NCI-H1417 treated with DMSO at 0.1 percent for 48 hours (cell line): Measurements from ENCODE around the gene ACY1.
A peak's percentile ranks its signal among the peaks of the same experiment; 100 is the strongest.
"Not testable (repeated sequence)": the region's sequence is repeated elsewhere in the genome, so short reads cannot be mapped to it uniquely, and the experiment has no call there.

ENCODE experiments used
- DNase-seq: peaks from one replicate; lab custom pipeline; 2025; lab: John Stamatoyannopoulos, UW

Gene ACY1

DNA sequence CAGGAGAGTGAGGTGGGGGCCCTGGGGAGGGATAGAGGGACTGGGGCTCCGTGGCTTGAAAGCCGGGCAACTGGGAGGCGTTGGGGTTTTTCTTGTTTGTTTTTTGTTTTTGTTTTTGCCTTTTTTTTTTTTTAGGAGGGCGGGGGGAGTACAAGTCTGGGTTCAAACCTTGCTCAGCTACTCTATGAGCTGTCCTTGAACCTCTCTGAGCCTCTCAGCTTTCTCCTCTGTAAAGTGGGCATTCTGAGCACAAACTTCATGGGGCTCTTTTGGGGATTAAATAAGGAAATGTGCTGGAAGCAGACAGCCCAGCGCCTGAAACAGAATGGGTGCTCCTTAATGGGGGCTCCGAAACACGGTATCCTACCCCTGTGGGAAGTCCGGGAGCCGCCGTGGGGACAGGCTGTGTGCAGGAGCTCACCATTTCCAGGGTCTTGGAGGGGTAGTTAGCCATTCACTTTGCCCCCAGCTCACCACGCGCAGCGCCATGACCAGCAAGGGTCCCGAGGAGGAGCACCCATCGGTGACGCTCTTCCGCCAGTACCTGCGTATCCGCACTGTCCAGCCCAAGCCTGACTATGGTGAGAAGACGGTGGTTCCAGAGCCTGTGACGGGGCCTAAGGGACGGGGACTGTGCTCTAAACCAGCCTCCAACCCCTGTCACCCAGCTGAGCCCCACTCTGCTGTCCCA, 388 bp downstream of the ACY1 start:
- DNase-seq = no peak

DNA sequence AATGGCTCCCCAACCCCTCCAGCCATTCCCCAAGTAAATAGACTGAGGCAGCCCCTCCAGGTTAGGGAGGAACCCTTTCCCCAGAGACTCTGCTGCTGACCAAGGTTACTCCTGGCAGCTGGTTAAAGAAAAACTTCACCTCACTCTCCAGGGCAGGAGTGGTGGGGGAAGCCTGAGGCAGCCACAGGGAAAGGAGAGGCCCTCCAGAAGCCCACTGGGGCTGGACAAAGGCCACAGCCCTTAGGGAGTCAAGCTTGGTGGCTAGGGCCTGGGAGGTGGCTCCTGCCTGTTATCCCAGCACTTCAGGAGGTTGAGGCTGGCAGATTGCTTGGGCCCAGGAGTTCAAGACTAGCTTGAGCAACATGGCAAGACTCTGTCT, 923 bp downstream of the ACY1 start:
- DNase-seq = no peak

DNA sequence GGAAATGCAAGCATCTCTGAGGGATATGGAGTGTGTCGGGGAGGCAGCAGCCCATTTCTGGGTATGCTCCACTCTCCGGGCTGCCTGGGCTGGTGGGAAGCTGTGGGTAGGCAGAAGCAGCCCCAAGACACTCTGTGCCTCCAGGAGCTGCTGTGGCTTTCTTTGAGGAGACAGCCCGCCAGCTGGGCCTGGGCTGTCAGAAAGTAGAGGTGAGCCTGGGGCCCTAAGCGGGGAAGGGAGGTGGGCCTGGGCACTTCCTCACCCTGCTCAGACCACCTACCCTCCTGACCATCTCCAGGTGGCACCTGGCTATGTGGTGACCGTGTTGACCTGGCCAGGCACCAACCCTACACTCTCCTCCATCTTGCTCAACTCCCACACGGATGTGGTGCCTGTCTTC, 1.7 kb downstream of the ACY1 start:
- DNase-seq = no peak

DNA sequence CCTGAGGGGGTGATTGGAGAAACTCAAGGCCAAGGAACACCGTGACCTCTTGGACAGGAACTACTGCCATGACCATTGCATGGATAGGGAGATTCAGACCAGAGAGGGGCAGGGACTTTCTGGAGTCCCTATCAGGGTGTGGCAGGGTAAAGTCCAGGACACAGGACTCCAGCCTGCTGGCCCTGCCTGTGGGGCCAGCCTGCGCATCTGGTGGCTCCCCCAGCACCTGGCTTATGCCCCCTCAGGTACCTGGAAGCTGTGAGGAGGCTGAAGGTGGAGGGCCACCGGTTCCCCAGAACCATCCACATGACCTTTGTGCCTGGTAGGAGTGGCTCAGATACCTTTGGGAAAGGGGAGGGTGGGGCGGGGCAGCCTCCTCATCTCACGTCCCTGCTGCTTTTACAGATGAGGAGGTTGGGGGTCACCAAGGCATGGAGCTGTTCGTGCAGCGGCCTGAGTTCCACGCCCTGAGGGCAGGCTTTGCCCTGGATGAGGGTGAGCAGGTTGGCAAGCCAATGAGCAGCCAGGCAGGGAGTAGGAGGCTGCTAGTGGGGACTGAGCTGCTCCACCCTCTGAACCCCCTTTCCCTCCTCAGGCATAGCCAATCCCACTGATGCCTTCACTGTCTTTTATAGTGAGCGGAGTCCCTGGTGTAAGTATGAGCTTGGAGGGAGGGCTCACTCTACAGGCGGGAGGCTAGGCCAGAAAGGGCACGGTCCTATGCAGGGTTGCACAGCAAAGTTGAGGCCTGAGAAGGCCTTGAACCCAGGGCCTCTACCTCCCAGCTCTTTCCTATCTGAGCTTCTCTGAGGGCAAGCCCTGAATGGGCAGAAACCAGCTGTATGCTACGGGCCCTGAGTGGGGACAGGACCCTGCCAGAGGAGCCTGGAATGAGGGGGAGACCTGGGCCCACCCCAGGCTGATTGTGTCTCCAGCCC, 2.9 kb downstream of the ACY1 start:
- DNase-seq = no peak

DNA sequence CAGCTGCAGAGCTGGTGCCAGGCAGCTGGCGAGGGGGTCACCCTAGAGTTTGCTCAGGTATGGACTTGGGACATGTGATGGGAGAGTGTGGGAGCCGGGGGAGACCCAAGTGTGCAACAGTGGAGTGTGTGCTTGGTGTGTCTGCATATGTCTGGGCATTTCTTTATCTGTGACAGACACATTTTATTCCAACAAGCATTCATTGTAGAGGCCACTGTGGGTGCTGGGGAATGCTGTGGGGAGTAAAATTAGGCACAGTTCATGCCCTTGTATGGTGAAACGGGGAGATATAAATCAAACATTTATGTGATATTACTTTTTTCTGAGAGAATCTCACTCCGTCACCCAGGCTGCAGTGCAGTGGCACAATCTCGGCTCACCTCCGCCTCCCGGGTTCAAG, 4.2 kb downstream of the ACY1 start:
- no peak for DNase-seq

DNA sequence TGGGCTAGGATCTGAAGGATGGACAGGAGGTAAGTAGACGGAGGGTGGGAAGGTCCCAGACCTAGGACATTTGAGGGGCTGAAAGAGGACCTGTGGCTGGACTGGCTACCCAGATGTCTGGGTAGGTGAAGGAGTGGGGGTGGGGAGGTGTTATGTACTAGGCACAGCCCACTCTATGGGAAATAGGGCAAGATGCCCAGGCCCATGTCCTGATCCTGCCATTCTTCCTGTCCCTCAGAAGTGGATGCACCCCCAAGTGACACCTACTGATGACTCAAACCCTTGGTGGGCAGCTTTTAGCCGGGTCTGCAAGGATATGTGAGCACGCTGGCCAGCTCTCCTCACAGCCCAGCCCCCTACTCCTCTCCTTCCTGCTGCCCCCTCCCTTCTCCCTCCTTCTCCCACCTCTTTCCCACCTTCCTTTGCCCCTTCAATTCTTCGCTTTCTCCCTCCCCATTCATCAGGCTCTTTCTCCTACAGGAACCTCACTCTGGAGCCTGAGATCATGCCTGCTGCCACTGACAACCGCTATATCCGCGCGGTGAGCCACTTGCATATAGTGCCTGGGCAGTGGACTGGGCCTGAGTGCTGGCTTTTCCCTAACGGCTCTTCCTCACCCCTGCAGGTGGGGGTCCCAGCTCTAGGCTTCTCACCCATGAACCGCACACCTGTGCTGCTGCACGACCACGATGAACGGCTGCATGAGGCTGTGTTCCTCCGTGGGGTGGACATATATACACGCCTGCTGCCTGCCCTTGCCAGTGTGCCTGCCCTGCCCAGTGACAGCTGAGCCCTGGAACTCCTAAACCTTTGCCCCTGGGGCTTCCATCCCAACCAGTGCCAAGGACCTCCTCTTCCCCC, 5.2 kb downstream of the ACY1 start:
- no peak for DNase-seq

DNA sequence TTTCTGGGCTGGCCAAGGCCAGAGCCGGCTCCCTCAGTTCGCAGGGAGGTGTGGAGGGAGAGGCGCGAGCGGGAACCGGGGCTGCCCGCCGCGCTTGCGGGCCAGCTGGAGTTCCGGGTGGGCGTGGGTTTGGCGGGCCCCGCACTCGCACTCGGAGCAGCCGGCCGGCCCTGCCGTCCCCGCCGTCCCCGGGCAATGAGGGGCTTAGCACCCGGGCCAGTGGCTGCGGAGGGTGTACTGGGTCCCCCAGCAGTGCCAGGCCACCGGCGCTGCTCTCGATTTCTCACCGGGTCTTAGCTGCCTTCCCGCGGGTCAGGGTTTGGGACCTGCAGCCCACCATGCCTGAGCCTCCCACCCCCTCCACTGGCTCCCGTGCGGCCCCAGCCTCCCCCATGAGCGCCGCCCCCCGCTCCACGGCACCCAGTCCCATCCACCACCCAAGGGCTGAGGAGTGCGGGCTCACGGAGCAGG, 7.2 kb downstream of the ACY1 start:
- not testable (repeated sequence) for DNase-seq

DNA sequence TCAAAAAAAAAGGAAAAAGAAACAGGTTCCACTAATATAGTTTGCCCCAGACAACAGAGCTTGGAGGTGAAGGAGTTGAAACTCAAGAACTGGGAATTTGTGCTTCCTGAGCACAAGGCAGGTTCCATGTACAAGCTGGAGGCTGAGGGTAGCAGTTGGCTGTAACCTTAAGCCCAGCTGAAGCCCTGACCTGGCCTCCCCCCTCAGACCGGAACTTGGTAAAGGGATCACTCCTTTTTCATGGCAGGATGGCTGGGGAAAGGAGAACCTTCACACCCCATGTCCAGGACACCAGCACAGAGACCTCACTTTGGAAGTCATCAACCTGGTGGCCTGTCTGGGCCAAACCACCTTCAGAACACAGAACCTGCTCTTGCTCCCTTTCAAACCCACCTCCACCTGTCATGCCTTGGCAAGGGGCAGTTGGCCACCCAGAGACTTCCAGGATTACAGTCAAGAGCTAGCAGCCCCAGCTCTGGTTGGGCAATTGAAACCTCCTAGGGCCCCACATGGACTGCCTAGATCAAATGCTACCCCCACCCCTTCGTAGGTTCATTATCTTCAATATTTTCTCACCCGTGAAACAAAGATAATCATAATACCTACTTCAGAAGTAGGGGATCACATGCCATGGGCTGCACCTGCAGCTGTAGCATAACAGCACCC, 8.8 kb downstream of the ACY1 start:
- no peak for DNase-seq

DNA sequence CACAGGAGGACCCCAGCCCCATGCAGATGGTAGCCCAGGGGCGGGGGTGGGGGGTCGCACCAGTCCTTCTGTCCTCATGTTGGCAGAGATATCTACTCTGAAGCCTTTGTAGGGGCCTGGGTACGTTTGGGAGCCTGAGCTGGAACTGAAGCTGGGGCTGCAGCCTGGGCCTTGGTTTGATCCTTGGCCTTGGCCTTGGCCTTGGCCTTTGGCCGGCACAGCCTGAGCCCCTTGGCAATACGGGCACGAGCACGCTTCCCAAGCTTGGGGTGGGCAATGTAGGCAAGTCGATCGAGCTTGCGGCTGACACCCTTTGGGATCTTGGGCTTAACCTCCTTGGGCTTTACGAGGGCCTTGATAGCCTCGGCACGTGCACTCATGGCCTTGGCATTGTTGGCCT, 10.3 kb downstream of the ACY1 start:
- not testable (repeated sequence) for DNase-seq

DNA sequence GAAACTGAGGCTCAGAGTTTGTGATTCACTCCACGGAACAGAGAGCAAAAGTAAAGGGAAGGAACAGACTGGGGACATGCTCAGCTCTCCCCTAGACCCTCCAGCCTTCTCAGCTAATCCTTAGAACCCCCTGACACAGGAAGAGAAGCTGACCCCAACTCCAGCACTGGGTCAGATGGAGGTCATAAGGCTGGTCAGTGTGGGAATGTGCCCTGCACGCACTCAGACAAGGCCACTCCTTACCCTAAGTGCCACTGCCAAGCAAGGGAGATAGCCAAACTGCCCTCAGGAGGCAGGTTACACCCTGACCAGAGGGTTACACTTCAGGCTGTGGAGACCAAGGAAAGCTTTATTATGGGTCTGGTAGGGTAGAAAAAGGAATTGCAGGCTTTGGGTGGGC, 11.2 kb downstream of the ACY1 start:
- no peak for DNase-seq

DNA sequence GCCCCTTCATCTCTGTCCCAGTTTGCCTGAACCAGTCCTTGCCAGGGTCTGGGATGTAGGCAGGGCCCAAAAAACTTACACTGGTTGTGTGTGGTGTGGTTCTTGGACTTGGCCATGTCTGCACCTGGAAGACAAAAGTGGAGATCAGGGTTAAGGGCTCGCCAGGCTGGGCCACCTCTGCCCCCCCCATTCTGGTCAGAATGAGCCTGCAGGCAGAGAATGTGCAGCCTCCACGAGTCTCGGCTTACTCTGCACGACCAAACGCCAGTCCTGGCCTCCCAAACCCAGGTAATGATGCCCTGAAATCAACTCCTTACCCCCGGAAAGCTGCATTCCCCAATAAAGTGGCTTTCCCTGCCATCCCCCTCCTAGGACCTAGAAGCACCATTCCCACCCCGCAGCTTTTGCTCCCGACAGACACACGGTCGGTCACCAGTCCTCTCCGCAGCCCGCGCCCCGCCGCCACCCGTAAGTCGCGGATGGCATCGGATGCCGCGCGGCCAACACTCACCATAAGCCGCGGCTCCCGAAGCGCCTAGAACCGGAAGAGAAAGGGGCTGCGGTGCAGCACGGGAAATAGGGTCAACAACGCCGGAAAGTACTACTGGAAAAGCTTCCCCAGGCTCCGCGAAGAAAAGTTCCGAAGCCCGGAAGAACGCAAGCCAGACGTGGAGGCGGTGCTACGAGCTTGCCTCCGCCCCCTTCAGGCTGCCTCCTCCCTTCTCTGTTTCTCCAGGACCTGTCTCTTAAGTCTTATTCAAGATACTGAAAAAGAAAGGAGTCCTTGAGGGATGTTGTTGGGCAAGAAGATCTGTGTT, 12.2 kb downstream of the ACY1 start, which contains the start of gene RPL29:
Gene RPL29 (minus strand): TSS at position 550 of the 818 bp plus-strand sequence. CDS start 434 bp downstream, at position 116.
- DNase-seq = peak; percentile 60

DNA sequence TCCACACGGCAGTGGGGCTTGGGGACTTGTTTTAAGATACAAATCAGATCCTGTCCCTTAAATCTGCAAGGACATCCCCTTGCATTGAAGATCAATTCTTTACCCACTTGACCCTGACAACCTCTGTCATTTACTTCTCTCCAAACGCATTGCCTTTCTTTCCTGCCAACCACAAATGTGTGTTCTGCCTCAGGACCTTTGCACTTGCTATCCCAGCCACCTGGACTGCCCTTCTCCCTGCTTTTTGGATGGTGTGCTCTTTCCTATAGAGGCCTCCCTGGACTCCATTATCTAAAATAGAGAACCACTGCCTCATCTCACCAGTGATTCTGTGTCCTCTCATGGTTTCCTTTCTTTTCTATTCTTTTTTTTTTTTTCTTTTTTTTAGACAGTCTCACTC, 13.8 kb downstream of the ACY1 start:
- DNase-seq = no peak

DNA sequence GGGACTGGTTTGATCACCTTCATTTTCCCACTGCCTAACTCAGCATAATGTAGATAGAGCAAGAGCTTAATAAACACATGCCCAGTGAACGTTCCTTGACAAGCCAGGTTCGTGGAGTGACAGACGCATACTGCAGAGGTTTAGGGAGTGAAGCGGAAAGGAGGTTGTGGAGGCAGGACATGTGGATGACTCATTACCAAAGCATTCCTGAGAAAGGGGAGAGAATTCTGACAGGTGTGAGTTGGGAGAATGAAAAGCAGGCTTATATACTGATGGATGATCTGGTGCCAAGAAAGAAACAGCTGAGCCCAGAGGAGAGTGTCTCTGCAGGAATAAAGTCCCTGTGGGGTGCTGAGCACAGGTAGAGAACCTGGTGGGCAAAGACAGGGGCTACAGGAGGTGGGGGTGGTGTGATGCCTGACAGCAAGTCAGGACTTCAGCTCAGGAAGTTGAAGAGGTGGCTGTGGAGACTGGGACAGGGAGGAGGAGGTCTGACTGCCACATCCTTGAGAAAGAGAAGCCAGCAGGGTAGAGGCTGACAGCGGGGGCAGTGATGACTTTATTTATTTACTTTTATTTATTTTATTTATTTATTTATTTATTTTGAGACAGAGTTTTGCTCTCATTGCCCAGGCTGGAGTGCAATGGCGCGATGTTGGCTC, 14.7 kb downstream of the ACY1 start:
- no peak for DNase-seq

DNA sequence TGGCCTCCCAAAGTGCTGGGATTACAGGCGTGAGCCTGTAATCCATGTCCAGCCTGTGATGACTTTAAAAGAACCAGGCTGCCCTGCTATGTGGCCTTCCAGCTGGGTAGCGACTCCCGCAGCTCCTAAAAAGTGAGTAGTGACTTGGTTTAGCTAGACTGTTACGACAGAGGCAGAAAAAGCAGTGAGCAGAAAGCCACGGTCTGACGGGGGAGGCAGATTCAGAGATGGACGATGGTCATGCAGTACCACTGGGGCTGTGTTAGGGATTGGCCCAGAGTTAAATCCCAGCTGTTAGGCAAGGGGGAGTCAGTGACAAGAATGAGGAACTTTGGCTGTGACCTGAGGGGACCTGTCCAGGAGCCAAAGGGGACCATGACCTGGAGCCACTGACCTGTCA, 15.4 kb downstream of the ACY1 start:
- DNase-seq = no peak

DNA sequence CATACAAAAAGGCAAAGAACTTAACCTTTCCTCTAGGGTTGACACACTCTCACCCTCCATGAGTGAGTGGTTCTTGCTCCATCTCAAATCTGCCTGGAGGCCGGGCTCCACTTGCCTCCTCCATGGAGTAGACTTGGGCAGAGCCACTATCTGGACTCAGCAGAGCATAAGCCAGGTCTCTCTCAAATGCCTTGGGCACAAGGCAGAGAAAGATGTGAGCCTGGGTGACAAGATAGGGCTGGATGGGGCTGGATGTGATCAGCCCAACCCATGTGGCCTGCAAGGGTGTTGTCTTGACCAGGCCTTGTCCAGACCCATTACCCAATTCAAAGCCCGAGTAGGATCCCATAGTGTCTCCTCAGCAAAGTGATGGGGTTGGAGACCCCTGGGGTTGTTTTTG, 16.5 kb downstream of the ACY1 start:
- no peak for DNase-seq

DNA sequence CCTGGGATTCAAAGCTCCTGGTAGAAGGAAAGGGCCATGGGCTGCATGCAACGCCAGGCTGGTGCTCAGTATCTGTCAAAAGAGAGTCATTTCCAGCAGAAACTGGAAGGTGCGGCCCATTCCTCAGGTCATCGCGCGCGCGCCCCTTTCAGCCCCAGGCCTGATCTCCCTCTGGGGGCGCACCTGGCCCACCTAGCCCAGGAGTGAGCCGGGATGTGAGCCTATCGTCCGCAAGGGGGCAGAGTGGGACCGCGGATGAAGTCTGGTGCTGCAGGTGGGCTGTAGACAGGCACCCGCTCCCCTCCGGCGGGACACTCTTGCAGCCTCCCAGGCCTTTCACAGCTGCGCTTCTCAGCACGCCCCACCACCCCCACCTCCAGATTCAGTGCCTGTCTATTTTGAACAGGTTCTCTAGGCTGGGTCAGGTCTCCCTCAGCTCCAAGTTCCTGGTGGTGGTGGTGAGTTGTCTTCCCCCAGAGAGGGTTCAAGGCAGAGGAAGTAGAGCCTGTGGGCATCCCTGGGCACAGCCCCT, 18.2 kb downstream of the ACY1 start:
- DNase-seq = no peak

DNA sequence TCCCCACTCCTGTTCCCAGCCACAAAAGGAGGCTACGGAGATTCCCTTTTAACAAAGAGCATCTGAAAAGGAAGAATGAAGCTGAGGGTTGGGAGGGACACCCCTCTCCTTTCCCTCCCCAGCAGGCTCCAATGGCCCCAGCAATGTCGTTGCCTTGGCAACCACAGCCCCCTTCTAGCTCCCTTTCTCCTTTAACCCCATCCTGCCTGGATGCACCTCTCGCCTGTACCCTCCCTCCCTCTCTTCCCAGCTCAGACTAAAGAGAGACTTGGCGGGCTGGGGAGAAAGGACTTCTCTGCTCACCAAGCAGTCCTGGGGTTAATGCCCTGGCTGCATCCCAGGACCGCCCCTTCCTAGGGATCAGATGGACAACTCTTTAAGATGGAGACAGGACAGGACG, 19.4 kb downstream of the ACY1 start:
- DNase-seq = no peak

DNA sequence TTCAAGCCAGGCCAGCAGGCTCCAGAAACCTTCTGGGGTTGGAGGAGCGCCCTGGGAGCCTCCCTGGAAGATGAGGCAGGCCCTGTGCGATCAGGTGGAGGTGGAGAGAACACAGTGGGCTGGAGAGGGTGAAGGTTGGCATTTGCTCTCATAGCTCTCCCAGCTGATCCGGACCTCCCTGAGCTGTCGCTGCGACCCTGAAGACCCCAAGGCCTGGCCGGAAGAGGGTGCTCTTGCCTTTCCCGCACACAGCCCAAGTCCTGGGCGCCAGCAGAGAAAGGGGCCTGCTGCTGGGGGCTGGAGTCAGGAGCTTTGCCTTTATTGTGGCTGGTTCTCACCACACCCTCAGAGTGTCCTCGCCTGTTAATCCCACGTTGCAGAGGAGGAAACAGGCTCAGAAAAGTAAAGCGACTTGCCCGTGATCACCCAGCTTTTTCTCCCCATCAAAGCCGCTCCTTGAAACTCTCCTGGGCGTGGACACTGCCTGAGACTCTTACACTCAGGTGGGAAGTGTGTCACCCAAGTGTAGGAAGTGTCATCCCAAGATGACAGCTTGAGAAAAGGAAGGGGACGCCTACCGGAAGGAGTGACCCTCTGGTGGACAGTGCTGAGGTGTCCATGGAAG, 20.9 kb downstream of the ACY1 start:
- DNase-seq = no peak

DNA sequence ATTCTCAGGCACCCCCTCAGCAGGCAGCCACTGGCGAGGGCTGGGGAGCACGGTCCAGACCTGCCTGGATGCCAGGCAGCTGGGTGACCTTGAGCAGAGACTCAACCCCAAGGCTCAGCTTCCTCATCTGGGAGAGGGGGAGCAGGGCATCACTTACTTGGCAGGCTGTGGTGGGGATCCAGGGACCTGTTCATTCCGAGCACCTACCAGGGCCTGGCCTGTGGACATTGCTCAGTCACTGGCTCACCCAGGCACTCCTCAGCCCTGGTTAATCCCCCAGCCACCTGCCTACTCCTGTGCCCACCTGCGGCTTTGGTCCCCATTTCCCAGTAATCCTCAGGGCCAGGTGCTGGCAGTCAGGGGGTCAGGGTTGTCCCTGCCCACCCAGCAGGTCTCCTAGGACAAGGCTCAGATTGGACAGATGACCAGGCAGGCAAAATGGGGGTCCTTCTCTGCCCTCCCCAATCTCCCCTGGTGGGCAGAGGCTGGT, 21.6 kb downstream of the ACY1 start:
- no peak for DNase-seq
